22Rv1 (cell line): ENCODE measurements around the gene MRTFB.

ENCODE experiments used
- CTCF ChIP-seq: fragments of 450-650 bp; IDR thresholded peaks from 2 replicates; pipeline ENCODE4 v1.5.1; 2017; ENCODE audit warnings: mild to moderate bottlenecking
- ZFX ChIP-seq: fragments of 450-650 bp; IDR thresholded peaks from 2 replicates; pipeline ENCODE4 v1.6.1; 2017; ENCODE audit warnings: antibody characterized with exemption, borderline replicate concordance

- no peak for TF ChIP-seq CTCF
- no peak for TF ChIP-seq ZFX
Observed at GRCh38 chr16:14179116-14179515, 108.0 kb downstream of the MRTFB start.
